Measurements from ENCODE around the gene PAQR4. TPM values are rescaled to one million over a fixed set of nuclear protein-coding genes. Genes with fewer than 3 reads are reported as not detected.

The PAQR4 gene
- total RNA-seq, 2 experiments from 2014 or later, result 40.7 to 42.4 TPM

GRCh38 chr16:2991566-2992261 lies 22.6 kb downstream of the PAQR4 start:
- Mint-ChIP-seq H3K4me1 (no peaks in the 10 kb centered on the region), H3K36me3 (no peaks in the 10 kb centered on the region), H3K9me3 (no peaks in the 10 kb centered on the region), H3K27ac (no peak overlapping the region), H3K4me3 (no peak overlapping the region), H3K27me3 (peaks cover 4% of the 10 kb centered on the region)
- DNase-seq, result no peak
- POLR2A ChIA-PET, result interaction anchor here (1.2 kb wide), 1 partner anchor 11 kb away, joined by 4 read pairs; no protein-coding TSS in a partner anchor
- no peak for ATAC-seq (ENCODE audit: low read depth)

GRCh38 chr16:2992383-2993081 lies 23.4 kb downstream of the PAQR4 start:
- Mint-ChIP-seq H3K4me3 (no peak overlapping the region), H3K36me3 (no peaks in the 10 kb centered on the region), H3K9me3 (no peaks in the 10 kb centered on the region), H3K4me1 (no peaks in the 10 kb centered on the region), H3K27ac (no peak overlapping the region), H3K27me3 (peaks cover 4% of the 10 kb centered on the region)
- POLR2A ChIA-PET, result no interaction called here
- DNase-seq, result no peak
- ATAC-seq (ENCODE audit: low read depth), result no peak

GRCh38 chr16:2996298-2996697 lies 27.1 kb downstream of the PAQR4 start:
- H3K27ac Mint-ChIP-seq, result no peak overlapping the region
- no peaks in the 10 kb centered on the region for H3K36me3 Mint-ChIP-seq
- POLR2A ChIA-PET, result interaction anchor here (2.1 kb wide), 1 partner anchor 16 kb away, joined by 4 read pairs; the partner anchor contains the start of gene PKMYT1
- no peak overlapping the region for H3K4me3 Mint-ChIP-seq
- ATAC-seq (ENCODE audit: low read depth) (no peak), DNase-seq (no peak)
- no peaks in the 10 kb centered on the region for H3K4me1 Mint-ChIP-seq
- no peaks in the 10 kb centered on the region for H3K27me3 Mint-ChIP-seq
- no peaks in the 10 kb centered on the region for H3K9me3 Mint-ChIP-seq

- no peaks in the 10 kb centered on the region for H3K36me3 Mint-ChIP-seq
- DNase-seq, result no peak
- peaks cover 3% of the 10 kb centered on the region for H3K27me3 Mint-ChIP-seq
- no peak for ATAC-seq (ENCODE audit: low read depth)
- no peaks in the 10 kb centered on the region for H3K9me3 Mint-ChIP-seq
- peaks cover 2% of the 10 kb centered on the region for H3K4me1 Mint-ChIP-seq
- no peak overlapping the region for H3K27ac Mint-ChIP-seq
- no peak overlapping the region for H3K4me3 Mint-ChIP-seq
- POLR2A ChIA-PET, result interaction anchor here (0.9 kb wide), 1 partner anchor 24 kb away, joined by 3 read pairs; the partner anchor contains the start of genes HCFC1R1 and THOC6
Measured at GRCh38 chr16:2999929-3000328, 30.8 kb downstream of the PAQR4 start.

- no peak overlapping the region for H3K27ac Mint-ChIP-seq
- DNase-seq (no peak), ATAC-seq (ENCODE audit: low read depth) (no peak)
- POLR2A ChIA-PET, result interaction anchor here (0.6 to 0.9 kb wide), 2 partner anchors 23 to 545 kb away, joined by 3 read pairs; partner anchors contain the start of genes HCFC1R1 and THOC6
- H3K9me3 Mint-ChIP-seq, result no peaks in the 10 kb centered on the region
- peaks cover 3% of the 10 kb centered on the region for H3K4me1 Mint-ChIP-seq
- H3K36me3 Mint-ChIP-seq, result no peaks in the 10 kb centered on the region
- peaks cover 6% of the 10 kb centered on the region for H3K27me3 Mint-ChIP-seq
- H3K4me3 Mint-ChIP-seq, result no peak overlapping the region
Measured at GRCh38 chr16:3000540-3000939, 31.4 kb downstream of the PAQR4 start.

- POLR2A ChIA-PET, result no interaction called here
- no peak for ATAC-seq (ENCODE audit: low read depth)
- DNase-seq, result no peak
- Mint-ChIP-seq H3K9me3 (no peaks in the 10 kb centered on the region), H3K27ac (no peak overlapping the region), H3K4me1 (peaks cover 3% of the 10 kb centered on the region), H3K27me3 (peaks cover 12% of the 10 kb centered on the region), H3K36me3 (no peaks in the 10 kb centered on the region), H3K4me3 (no peak overlapping the region)
Measured at GRCh38 chr16:3001316-3001715, 32.2 kb downstream of the PAQR4 start.

- POLR2A ChIA-PET, result interaction anchor here (0.9 to 1.9 kb wide), 6 partner anchors 16 to 113 kb away, joined by 3 to 12 read pairs (median 8); partner anchors contain the start of genes HCFC1R1, PKMYT1, THOC6 and TNFRSF12A
- H3K27ac Mint-ChIP-seq, result no peak overlapping the region
- ATAC-seq (ENCODE audit: low read depth) (peak; percentile 99), DNase-seq (peak; percentile 93)
- no peaks in the 10 kb centered on the region for H3K36me3 Mint-ChIP-seq
- H3K9me3 Mint-ChIP-seq, result no peaks in the 10 kb centered on the region
- H3K4me1 Mint-ChIP-seq, result peaks cover 19% of the 10 kb centered on the region
- peak overlapping the region; percentile 64 for H3K4me3 Mint-ChIP-seq
- peaks cover 32% of the 10 kb centered on the region for H3K27me3 Mint-ChIP-seq
Measured at GRCh38 chr16:3003582-3004270, 34.6 kb downstream of the PAQR4 start.

- no peak for ATAC-seq (ENCODE audit: low read depth)
- DNase-seq, result no peak
- POLR2A ChIA-PET, result interaction anchor here (0.9 to 1.9 kb wide), 7 partner anchors 16 to 113 kb away, joined by 3 to 12 read pairs (median 7); partner anchors contain the start of genes HCFC1R1, PKMYT1, THOC6 and TNFRSF12A
- Mint-ChIP-seq H3K9me3 (no peaks in the 10 kb centered on the region), H3K4me3 (no peak overlapping the region), H3K27ac (no peak overlapping the region), H3K36me3 (no peaks in the 10 kb centered on the region), H3K27me3 (peaks cover 34% of the 10 kb centered on the region), H3K4me1 (peaks cover 21% of the 10 kb centered on the region)
Measured at GRCh38 chr16:3004319-3004718, 35.2 kb downstream of the PAQR4 start.

- POLR2A ChIA-PET, result interaction anchor here (1.1 to 1.9 kb wide), 3 partner anchors 15 to 53 kb away, joined by 4 to 9 read pairs (median 8); partner anchors contain the start of genes PKMYT1 and TNFRSF12A
- Mint-ChIP-seq H3K9me3 (no peaks in the 10 kb centered on the region), H3K36me3 (no peaks in the 10 kb centered on the region), H3K4me1 (peaks cover 21% of the 10 kb centered on the region), H3K4me3 (peak overlapping the region; percentile 76), H3K27me3 (peaks cover 34% of the 10 kb centered on the region), H3K27ac (no peak overlapping the region)
- DNase-seq (no peak), ATAC-seq (ENCODE audit: low read depth) (no peak)
Measured at GRCh38 chr16:3004781-3005284, 35.7 kb downstream of the PAQR4 start.

- Mint-ChIP-seq H3K4me1 (peaks cover 21% of the 10 kb centered on the region), H3K9me3 (no peaks in the 10 kb centered on the region), H3K27me3 (peaks cover 42% of the 10 kb centered on the region), H3K27ac (no peak overlapping the region), H3K36me3 (no peaks in the 10 kb centered on the region), H3K4me3 (no peak overlapping the region)
- no peak for ATAC-seq (ENCODE audit: low read depth)
- POLR2A ChIA-PET, result interaction anchor here (1.0 to 1.7 kb wide), 5 partner anchors 13 to 32 kb away, joined by 3 to 7 read pairs (median 4); partner anchors contain the start of genes HCFC1R1, PKMYT1, THOC6 and TNFRSF12A
- DNase-seq, result no peak
Measured at GRCh38 chr16:3007059-3007956, 38.2 kb downstream of the PAQR4 start.

- Mint-ChIP-seq H3K9me3 (no peaks in the 10 kb centered on the region), H3K27me3 (peaks cover 50% of the 10 kb centered on the region), H3K4me1 (peaks cover 21% of the 10 kb centered on the region), H3K4me3 (peak overlapping the region; percentile 43), H3K36me3 (no peaks in the 10 kb centered on the region), H3K27ac (peak overlapping the region; percentile 21)
- DNase-seq (no peak), ATAC-seq (ENCODE audit: low read depth) (no peak)
- POLR2A ChIA-PET, result interaction anchor here (1.0 to 1.7 kb wide), 6 partner anchors 12 to 172 kb away, joined by 3 to 7 read pairs (median 4); partner anchors contain the start of genes HCFC1R1, PKMYT1, THOC6 and TNFRSF12A
Measured at GRCh38 chr16:3007957-3008689, 39.0 kb downstream of the PAQR4 start.
